DND-41 (cell line): ENCODE measurements around the gene AK1.

Source experiments
- EZH2 ChIP-seq: IDR thresholded peaks from 3 replicates; pipeline ENCODE4 v1.6.1; 2012; ENCODE audit warnings: borderline replicate concordance, low read depth, mild to moderate bottlenecking, moderate library complexity, low read length, inconsistent platforms; ENCODE audit not compliant: severe bottlenecking
- TF ChIP-seq, protein P1 (sequence below): IDR thresholded peaks from 2 replicates; pipeline ENCODE4 v1.5.1; 2012; ENCODE audit warnings: borderline replicate concordance, low read length, moderate library complexity, mild to moderate bottlenecking; ENCODE audit not compliant: poor library complexity, severe bottlenecking; ENCODE audit errors: extremely low read depth

DNA sequence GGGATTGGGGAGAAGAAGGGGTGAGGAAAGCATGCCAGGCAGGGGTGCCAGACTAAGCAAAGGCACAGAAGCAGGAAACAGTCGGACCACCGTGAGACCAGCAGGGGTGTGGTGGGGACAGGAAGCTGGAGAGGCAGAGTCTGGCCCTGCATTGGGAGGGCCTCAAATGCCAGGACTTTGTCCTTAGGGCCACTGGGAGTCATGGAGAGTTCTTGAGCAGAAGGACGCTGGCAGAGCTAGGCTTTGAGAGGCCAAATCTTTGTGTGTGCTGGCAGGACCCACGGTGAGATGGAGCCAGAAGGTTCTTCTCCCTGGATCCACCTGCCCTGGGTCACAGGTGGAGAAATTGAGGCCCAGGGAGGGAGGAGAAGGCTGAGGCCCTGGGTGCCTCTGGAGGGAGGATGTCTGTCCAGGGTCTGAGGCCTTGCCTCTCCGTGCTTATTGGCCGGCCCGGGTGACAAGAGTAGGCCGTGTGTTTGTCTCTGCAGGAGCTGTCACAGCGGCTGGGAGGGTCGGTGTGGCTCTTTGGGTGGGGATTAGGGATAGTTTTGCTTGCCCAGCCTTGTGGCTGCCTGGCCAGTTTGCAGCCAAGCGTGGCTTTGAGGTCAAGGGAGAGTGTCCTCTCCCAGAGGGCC, 21.3 kb downstream of the AK1 start:
- TF ChIP-seq, protein P1, sequence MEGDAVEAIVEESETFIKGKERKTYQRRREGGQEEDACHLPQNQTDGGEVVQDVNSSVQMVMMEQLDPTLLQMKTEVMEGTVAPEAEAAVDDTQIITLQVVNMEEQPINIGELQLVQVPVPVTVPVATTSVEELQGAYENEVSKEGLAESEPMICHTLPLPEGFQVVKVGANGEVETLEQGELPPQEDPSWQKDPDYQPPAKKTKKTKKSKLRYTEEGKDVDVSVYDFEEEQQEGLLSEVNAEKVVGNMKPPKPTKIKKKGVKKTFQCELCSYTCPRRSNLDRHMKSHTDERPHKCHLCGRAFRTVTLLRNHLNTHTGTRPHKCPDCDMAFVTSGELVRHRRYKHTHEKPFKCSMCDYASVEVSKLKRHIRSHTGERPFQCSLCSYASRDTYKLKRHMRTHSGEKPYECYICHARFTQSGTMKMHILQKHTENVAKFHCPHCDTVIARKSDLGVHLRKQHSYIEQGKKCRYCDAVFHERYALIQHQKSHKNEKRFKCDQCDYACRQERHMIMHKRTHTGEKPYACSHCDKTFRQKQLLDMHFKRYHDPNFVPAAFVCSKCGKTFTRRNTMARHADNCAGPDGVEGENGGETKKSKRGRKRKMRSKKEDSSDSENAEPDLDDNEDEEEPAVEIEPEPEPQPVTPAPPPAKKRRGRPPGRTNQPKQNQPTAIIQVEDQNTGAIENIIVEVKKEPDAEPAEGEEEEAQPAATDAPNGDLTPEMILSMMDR: no peak
- no peak for TF ChIP-seq EZH2
